Occipital lobe (tissue), 2 donors: ENCODE results near the gene ACAD11. TPM values are rescaled to one million over a fixed set of nuclear protein-coding genes. Genes with fewer than 3 reads are reported as not detected.
"Not testable (repeated sequence)": the region's sequence is repeated elsewhere in the genome, so short reads cannot be mapped to it uniquely, and the experiment has no call there.

Experiments
- DNase-seq: peaks from one replicate; lab custom pipeline; 2025; lab: John Stamatoyannopoulos, UW
- total RNA-seq: library from RNA; depleted of rRNA; stranded (reverse); fragments of >200 nt; gene quantifications from one replicate; pipeline ENCODE4 v1.2.3, GENCODE V29; 2014

Gene ACAD11
- total RNA-seq, 1 donor from 2014 or later = 36.0 TPM

DNA sequence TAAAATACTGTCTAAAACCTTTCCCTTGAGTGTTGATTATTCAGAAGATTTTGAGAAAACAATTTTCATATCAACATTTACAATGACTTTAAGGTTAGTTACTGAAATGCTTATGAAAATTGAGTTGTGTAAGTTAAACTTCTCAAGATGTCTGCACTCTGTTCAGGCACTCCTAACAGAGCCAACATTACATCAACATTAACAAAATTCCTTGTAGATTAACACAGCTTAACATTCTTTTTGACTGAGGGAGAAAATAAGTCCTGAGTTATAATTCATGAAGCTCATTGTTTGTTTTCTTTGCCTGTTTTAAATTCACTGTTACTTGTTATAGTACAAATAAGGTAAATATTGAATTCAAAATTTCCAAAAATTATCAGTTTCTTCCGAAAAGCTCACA is 53.5 kb downstream of the ACAD11 start:
- DNase-seq = no peak

- DNase-seq = no peak
Observed at GRCh38 chr3:132605374-132605792, 54.2 kb downstream of the ACAD11 start.

DNA sequence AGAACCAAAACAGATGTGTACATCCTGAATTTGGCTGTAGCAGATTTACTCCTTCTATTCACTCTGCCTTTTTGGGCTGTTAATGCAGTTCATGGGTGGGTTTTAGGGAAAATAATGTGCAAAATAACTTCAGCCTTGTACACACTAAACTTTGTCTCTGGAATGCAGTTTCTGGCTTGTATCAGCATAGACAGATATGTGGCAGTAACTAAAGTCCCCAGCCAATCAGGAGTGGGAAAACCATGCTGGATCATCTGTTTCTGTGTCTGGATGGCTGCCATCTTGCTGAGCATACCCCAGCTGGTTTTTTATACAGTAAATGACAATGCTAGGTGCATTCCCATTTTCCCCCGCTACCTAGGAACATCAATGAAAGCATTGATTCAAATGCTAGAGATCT is 59.0 kb downstream of the ACAD11 start:
- DNase-seq = not testable (repeated sequence)

DNA sequence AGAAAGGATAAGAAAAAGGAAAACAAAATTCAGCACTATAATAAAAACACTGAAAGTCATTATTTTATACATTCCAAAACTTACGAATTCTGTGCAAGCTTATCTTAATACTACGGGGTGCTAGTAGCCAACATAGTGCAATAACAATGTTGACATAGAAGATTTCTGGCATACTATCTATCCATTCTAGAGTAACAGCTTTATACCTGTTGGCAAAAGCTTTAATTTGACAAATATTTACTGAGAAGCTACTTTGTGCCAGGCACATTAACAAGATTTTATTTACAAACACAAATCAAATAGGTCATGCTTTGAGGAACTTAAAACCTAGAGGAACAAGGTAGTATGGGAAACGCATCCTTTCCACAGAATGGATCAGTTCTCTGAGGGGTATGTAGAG is 61.4 kb downstream of the ACAD11 start:
- no peak for DNase-seq

GRCh38 chr3:132597660-132598059 is 61.9 kb downstream of the ACAD11 start:
- no peak for DNase-seq

DNA sequence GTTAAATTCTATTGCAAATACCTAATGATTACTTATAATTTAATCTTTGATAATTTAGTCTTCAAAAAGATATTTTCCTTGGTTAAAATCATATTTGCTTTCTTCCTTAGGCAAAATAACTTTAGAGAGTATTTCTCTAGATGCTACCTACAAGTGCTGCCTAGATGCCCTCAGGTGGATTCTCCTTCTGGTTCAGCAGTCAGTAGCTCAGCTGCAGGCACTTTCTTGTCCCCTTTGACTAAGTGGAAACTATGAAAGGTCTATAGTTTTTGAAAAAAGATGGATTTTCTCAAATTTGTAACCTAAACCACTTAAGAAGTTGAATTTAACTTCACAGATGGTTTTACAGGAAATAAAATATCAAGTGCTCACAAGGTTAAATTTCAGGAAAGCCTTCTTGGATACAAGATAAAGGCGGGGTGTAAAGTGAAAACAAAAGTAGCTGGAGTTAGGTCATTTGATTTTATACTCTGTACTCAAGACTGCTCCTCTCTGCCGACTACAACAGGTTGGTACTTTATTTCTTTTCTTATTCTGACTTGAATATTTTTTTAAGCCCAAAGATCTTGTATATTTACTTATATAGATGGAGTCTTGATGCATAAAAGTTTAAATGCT is 62.7 kb downstream of the ACAD11 start, which contains the start of gene ACKR4:
Gene ACKR4, plus strand, starts transcription at position 455 of the 618 bp plus-strand sequence. CDS start 3,128 bp downstream, outside the sequence.
- DNase-seq = no peak

DNA sequence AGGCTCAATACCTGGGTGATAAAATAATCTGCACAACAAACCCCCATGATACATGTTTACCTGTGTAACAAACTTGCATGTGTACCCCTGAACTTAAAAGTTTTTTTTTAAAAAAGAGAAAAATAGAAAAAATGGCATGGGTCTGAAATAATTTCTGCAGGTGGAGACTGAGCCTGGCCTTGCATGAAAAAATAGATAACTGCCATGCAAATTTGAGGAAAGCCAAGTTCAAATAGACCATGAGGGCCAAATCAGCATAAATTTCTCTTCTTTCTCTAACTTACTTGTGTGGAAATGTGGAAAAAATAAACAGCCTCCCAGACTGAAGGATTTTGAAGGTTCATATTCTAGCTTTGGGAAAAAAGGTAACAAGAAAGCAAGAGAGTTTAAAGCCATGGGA is 63.3 kb downstream of the ACAD11 start:
- DNase-seq = no peak

- DNase-seq = no peak
Observed at GRCh38 chr3:132595014-132595413, 64.6 kb downstream of the ACAD11 start.

DNA sequence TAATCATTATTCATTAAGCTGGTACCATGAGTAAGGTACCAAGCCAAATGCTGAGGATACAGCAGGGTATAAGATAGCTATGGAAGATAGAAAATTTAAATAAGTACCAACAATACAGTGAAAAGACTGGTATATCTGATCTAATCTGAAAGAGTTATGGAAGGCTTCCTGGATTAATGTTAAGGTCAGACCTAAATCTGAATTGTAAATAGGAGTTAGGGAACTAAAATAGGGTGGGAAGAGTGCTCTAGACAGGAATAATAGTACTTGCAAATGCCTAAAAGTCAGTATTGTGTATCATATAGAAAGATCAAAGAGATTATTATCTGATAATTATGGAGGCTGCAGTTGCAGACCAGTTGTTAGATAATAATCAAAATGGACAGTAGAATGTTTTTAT is 65.1 kb downstream of the ACAD11 start:
- DNase-seq = no peak

- DNase-seq = no peak
Observed at GRCh38 chr3:132593947-132594323, 65.7 kb downstream of the ACAD11 start.

DNA sequence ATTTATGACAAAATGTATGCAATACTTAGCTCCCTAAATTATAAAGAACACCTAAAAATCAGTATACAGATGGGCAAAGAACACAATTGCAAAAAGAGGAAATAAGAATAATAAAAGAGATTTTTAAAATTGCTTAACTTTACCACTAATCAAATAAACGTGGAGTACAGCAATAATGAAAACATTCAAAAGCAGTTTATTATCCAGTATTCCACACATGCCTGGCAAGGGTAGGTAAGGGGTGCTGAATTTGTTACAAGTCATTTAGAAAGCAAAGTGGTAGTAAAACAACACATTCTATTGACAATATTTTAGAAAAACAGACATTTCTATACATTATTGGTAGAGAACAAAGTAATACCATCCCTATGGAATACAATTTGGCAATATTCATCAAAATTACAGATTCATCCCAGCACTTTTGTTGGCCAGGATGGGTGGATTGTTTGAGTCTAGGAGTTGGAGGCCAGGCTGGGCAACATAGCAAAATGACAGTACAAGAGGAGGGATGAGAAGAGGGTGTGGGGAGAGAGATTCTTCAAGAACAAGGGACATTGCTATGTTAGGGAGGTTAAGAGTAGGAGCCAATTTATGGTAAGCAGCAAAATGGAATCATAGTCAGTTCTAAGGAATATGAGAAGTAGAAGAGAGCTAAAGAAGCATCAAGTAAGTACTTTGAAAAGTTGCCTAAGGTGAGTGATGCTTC is 66.2 kb downstream of the ACAD11 start:
- no peak for DNase-seq

GRCh38 chr3:132592216-132592615 is 67.4 kb downstream of the ACAD11 start:
- no peak for DNase-seq

GRCh38 chr3:132587401-132587800 is 72.2 kb downstream of the ACAD11 start:
- no peak for DNase-seq

DNA sequence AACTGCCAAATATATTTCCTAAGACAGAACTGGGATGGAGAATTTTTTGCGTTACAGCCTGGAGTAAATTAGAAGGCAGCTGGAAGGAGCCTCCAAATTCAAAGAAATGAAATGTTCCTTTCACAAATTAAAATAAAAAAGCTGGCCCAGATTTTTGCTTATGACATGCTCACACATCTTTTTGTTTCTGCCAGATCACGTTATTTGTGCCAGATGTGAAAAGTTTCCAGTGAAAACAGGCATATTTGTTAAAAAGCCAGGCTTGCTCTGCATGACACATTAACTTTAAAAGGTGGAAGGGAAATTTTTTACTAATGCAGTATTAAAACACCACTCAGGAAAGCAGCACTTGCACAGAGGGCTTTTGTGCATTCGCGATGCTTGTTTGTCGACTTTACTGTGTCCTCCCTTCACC is 85.8 kb downstream of the ACAD11 start:
- no peak for DNase-seq

GRCh38 chr3:132570016-132570415 is 89.6 kb downstream of the ACAD11 start:
- DNase-seq = no peak

DNA sequence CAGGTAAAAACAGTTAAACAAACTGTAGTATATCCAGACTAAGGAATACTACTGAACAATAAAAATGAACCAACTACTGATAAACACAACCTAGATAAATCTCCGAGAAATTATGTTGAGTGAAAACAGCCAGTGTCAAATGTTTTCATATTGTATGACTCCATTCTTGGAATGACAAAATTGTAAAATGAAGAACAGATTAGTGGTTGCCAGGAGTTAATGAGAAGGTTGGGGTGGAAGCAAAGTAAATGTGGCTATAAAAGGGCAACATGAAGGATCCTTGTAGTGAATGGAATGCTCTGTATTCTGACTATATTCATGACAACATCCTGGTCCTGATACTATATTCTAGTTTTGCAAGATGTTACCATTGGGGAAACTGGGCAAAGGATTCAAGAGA is 90.0 kb downstream of the ACAD11 start:
- DNase-seq = no peak

- DNase-seq = no peak
Observed at GRCh38 chr3:132569153-132569552, 90.5 kb downstream of the ACAD11 start.

- no peak for DNase-seq
Observed at GRCh38 chr3:132568422-132568821, 91.2 kb downstream of the ACAD11 start.

DNA sequence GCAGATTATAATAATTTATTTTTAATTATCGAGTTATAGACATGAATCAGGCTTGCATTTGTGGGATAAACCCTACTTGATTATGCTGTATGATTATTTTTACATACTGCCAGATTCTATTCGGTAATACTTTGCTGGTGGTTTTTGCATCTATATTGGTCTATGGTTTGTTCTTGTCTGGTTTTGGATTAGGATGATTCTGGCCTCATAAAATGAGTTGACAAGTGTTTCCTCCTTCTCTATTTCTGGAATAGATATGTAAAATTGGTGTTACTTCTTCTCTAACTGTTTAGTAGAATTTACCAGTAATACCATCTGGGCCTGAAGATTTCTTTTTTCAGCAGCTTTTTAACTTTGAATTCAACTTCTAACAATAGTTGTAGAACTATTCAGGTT is 95.5 kb downstream of the ACAD11 start:
- no peak for DNase-seq

- DNase-seq = no peak
Observed at GRCh38 chr3:132563420-132564069, 96.1 kb downstream of the ACAD11 start.

DNA sequence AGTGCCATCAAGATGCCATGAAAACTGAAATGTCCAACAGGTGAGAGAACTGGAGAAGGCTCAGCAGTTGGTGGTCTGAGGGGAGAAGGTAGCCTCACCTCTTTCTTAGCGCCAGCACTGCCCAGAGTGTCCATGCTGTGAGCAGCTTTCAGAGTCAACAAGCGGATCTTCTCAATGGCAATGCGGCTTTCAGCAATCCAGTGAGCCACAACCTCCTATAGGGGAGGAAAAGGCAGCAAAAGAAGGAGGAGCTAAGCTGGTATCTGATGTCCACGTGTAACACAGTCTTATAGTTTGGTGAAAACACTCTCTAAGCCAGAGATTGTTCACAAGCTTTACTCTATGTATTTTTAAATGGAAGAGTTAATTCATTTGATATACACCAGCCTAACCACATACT is 98.6 kb downstream of the ACAD11 start:
- no peak for DNase-seq

DNA sequence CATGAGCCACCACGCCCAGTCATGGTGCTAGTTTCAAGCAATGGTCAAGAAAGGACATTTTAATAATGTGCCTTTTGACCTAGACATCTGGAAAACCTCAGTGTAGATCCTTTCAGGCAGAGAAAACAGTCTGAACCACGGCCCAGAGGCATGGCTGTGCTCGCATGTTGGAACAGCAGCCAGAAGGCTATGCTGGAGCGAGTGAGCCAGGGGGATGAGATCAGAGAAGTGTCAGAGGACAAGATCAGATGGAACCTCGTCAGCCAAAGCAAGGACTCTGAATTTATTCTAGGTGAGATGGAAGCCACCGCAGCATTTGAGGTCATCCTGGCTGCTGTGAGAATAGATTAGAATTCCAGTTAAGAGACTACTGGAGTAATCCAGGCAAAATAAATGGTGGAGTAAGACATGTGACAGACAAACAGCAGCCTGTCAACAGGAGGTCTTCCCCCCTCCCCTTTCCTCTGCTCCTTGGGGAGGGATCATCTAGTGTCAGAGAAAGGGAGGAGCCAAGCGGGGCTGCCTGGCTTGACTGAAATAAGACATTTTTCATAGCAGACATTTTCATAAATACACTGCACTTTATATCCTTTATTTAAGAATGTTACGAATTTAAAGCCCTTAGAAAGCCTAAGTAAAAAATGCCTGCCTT is 103.0 kb downstream of the ACAD11 start:
- no peak for DNase-seq
